Parathyroid adenoma (tissue), 2 donors: ENCODE results near the gene SLC25A51.

Experiments
- H2AFZ ChIP-seq: fragments of 300-600 bp; sonication (generic); one replicate; pipeline ENCODE4 v1.7.0; 2017; ENCODE audit warnings: antibody characterized with exemption, mild to moderate bottlenecking
- H3K27ac ChIP-seq: fragments of 300-600 bp; sonication (generic); one replicate; pipeline ENCODE4 v1.7.0; 2017
- H3K27me3 ChIP-seq: fragments of 300-600 bp; sonication (generic); one replicate; pipeline ENCODE4 v1.7.0; 2017; ENCODE audit warnings: low read length; ENCODE audit not compliant: control insufficient read depth, insufficient read depth
- H3K36me3 ChIP-seq: fragments of 300-600 bp; sonication (generic); one replicate; pipeline ENCODE4 v1.7.0; 2017; ENCODE audit warnings: low read length; ENCODE audit not compliant: control insufficient read depth, insufficient read depth
- H3K4me1 ChIP-seq: fragments of 300-600 bp; sonication (generic); one replicate; pipeline ENCODE4 v1.7.0; 2017; ENCODE audit warnings: control low read depth
- H3K4me2 ChIP-seq: fragments of 300-600 bp; sonication (generic); one replicate; pipeline ENCODE4 v1.7.0; 2017; ENCODE audit warnings: low read length
- H3K4me3 ChIP-seq: fragments of 300-600 bp; sonication (generic); one replicate; pipeline ENCODE4 v1.7.0; 2017; ENCODE audit warnings: low read depth, low read length
- H3K79me2 ChIP-seq: fragments of 300-600 bp; sonication (generic); one replicate; pipeline ENCODE4 v1.7.0; 2017; ENCODE audit warnings: control low read depth
- H3K9ac ChIP-seq: fragments of 300-600 bp; sonication (generic); one replicate; pipeline ENCODE4 v1.7.0; 2017; ENCODE audit warnings: mild to moderate bottlenecking
- H3K9me3 ChIP-seq: fragments of 300-600 bp; sonication (generic); one replicate; pipeline ENCODE4 v1.7.0; 2017; ENCODE audit warnings: low read length; ENCODE audit not compliant: control insufficient read depth
- CTCF ChIP-seq: fragments of 300-600 bp; sonication (generic); IDR thresholded peaks from one replicate; pipeline ENCODE4 v1.7.0; 2017; ENCODE audit warnings: antibody characterized with exemption, mild to moderate bottlenecking
- donor health status: primary hyperparathyroidism.

SLC25A51 gene

DNA sequence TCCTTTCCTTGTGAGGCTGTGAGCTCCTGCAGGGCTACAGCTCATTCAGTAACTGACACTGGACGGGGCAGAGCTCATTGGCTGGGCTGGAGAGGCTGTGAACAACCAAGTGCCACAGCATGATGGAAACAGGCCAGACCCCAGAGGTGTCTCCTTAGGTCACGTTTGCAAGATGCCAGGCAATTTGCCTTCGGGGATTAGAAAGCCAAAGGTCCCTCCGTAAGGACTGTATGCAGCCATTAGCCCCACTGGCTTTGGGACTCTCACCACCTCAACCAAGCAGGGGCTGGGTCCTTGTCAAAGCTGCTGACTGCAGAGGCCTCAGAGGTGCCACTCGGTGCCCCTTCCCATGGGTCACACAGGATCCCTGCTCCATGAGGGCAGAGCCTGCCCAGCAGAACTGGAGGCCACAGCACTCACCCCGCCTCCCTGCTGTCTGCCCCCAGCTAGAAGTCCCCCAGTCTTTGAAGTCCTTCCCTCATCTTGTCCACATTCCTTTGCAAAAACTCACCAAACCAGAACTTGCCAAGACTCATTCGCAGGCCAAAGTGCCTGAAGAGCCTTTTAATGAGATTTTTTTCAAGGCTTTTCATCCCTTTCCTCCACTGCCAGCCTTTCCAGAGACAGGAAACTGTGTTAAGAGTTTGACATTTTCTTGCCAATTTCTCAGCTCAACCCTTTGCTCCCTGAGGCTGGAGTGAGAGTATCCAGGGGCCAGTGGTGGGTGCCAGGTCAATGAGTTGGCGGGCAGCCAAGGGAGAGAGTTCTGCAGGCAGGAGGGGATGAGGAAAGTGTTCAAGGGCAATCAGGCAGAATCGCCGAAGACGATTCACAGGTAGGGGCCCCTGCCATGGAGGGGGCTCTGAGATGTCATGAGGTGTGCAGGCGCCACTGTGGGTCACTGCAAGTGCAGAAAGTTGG is 39.7 kb upstream of the SLC25A51 start:
- no peak overlapping the region for H3K4me2 ChIP-seq
- no peaks in the 10 kb centered on the region for H3K36me3 ChIP-seq
- no peak overlapping the region for H2AFZ ChIP-seq
- no peaks in the 10 kb centered on the region for H3K9me3 ChIP-seq
- H3K27ac ChIP-seq: no peak overlapping the region
- H3K27me3 ChIP-seq: no peaks in the 10 kb centered on the region
- TF ChIP-seq CTCF: no peak
- H3K4me3 ChIP-seq: no peak overlapping the region
- H3K9ac ChIP-seq: no peak overlapping the region
- H3K4me1 ChIP-seq: no peaks in the 10 kb centered on the region
- H3K79me2 ChIP-seq: no peaks in the 10 kb centered on the region

GRCh38 chr9:37942621-37943344 is 38.9 kb upstream of the SLC25A51 start:
- no peak overlapping the region for H2AFZ ChIP-seq
- no peaks in the 10 kb centered on the region for H3K27me3 ChIP-seq
- TF ChIP-seq CTCF: no peak
- H3K27ac ChIP-seq: no peak overlapping the region
- H3K36me3 ChIP-seq: no peaks in the 10 kb centered on the region
- H3K79me2 ChIP-seq: no peaks in the 10 kb centered on the region
- H3K4me2 ChIP-seq: no peak overlapping the region
- no peak overlapping the region for H3K9ac ChIP-seq
- H3K4me3 ChIP-seq: no peak overlapping the region
- no peaks in the 10 kb centered on the region for H3K4me1 ChIP-seq
- H3K9me3 ChIP-seq: no peaks in the 10 kb centered on the region

- no peaks in the 10 kb centered on the region for H3K27me3 ChIP-seq
- H2AFZ ChIP-seq: no peak overlapping the region
- no peaks in the 10 kb centered on the region for H3K36me3 ChIP-seq
- H3K9ac ChIP-seq: no peak overlapping the region
- H3K4me1 ChIP-seq: no peaks in the 10 kb centered on the region
- TF ChIP-seq CTCF: no peak
- no peak overlapping the region for H3K27ac ChIP-seq
- no peak overlapping the region for H3K4me2 ChIP-seq
- no peaks in the 10 kb centered on the region for H3K9me3 ChIP-seq
- no peaks in the 10 kb centered on the region for H3K79me2 ChIP-seq
- H3K4me3 ChIP-seq: no peak overlapping the region
Observed at GRCh38 chr9:37941253-37941652, 37.3 kb upstream of the SLC25A51 start.

DNA sequence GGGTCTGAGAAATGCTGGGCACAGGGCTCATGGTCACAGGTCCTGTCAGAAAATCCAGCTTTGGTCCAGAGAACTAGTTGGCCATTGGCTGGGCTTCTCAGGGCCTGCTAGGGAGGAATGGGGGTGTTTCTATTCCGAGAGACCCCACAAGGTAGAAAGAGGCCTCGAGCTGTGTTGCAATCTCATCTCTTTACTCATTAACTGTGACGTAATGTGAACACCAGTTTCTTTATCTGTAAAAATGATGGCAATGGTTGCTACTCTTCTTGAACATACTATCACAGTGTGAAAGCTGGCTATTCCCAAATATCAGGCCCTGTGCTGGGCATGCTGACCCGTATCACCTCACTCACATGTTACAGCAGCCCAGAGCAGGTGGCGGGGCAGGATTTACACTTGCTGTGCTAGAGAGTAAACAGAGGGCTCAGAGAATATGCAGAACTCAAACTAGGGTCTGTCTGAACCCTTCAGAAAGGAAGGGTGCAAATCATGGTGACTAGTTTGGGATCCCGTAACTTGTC is 35.7 kb upstream of the SLC25A51 start:
- Histone ChIP-seq H3K4me2 (no peak overlapping the region), H3K36me3 (no peaks in the 10 kb centered on the region), H3K9ac (no peak overlapping the region), H3K79me2 (no peaks in the 10 kb centered on the region), H3K4me3 (no peak overlapping the region), H3K27me3 (no peaks in the 10 kb centered on the region), H2AFZ (no peak overlapping the region), H3K9me3 (no peaks in the 10 kb centered on the region), H3K27ac (no peak overlapping the region), H3K4me1 (no peaks in the 10 kb centered on the region)
- TF ChIP-seq CTCF: no peak
